AG04450 (cell line): ENCODE measurements around the gene SBSN. TPM values are rescaled to one million over a fixed set of nuclear protein-coding genes. Genes with fewer than 3 reads are reported as not detected.

ENCODE experiments used
- CTCF ChIA-PET: fragments of 300-600, 350-600 bp; formaldehyde crosslinking; extraction: SDS; loops from one replicate; lab custom pipeline; 2022; ENCODE audit warnings: antibody characterized with exemption, inconsistent platforms; lab: Charles Lee
- POLR2A ChIA-PET: fragments of 350-600 bp; formaldehyde crosslinking; extraction: SDS; loops from one replicate; lab custom pipeline; 2021; ENCODE audit warnings: antibody characterized with exemption, inconsistent platforms; lab: Yijun Ruan, JAX
- DNase-seq: peaks from one replicate; pipeline ENCODE4 v3.0.0-alpha.2; 2011; ENCODE audit warnings: low read depth, low spot score
- H3K27ac ChIP-seq: one replicate; pipeline ENCODE4 v1.5.1; 2012; ENCODE audit warnings: low read depth, low read length, control low read depth
- H3K27me3 ChIP-seq: one replicate; pipeline ENCODE4 v1.6.0; 2012; ENCODE audit warnings: low read length; ENCODE audit not compliant: control insufficient read depth, insufficient read depth
- H3K4me3 ChIP-seq: 2 replicates; pipeline ENCODE4 v1.5.1; 2011; ENCODE audit warnings: mild to moderate bottlenecking, low read depth, low read length, control low read depth
- H3K9me3 ChIP-seq: 2 replicates; pipeline ENCODE4 v1.5.1; 2012; ENCODE audit warnings: low read length; ENCODE audit not compliant: control insufficient read depth, insufficient read depth
- polyA plus RNA-seq: library from polyadenylated mRNA; depleted of rRNA; stranded (reverse); fragments of >200 nt; gene quantifications from 2 replicates; pipeline ENCODE4 v1.2.3, GENCODE V29; 2011
- TF ChIP-seq, protein P1 (sequence below): IDR thresholded peaks from 2 replicates; pipeline ENCODE4 v1.5.1; 2011; ENCODE audit warnings: low read depth, low read length, control low read depth, inconsistent platforms

SBSN gene
- polyA plus RNA-seq, 1 experiment, result 1.8 TPM

GRCh38 chr19:35545855-35546381 is 17.8 kb upstream of the SBSN start:
- Histone ChIP-seq H3K27me3 (no peaks in the 10 kb centered on the region), H3K9me3 (peaks cover 3% of the 10 kb centered on the region; the same call in 1 of the 2 replicates), H3K4me3 (peak overlapping the region; percentile 88), H3K27ac (peak overlapping the region; percentile 61)
- TF ChIP-seq, protein P1, sequence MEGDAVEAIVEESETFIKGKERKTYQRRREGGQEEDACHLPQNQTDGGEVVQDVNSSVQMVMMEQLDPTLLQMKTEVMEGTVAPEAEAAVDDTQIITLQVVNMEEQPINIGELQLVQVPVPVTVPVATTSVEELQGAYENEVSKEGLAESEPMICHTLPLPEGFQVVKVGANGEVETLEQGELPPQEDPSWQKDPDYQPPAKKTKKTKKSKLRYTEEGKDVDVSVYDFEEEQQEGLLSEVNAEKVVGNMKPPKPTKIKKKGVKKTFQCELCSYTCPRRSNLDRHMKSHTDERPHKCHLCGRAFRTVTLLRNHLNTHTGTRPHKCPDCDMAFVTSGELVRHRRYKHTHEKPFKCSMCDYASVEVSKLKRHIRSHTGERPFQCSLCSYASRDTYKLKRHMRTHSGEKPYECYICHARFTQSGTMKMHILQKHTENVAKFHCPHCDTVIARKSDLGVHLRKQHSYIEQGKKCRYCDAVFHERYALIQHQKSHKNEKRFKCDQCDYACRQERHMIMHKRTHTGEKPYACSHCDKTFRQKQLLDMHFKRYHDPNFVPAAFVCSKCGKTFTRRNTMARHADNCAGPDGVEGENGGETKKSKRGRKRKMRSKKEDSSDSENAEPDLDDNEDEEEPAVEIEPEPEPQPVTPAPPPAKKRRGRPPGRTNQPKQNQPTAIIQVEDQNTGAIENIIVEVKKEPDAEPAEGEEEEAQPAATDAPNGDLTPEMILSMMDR, result no peak
- no peak for DNase-seq
- ChIA-PET POLR2A (no interaction called here), CTCF (interaction anchor here (2.0 kb wide), 1 partner anchor 10 kb away, joined by 4 read pairs; no protein-coding TSS in a partner anchor)

DNA sequence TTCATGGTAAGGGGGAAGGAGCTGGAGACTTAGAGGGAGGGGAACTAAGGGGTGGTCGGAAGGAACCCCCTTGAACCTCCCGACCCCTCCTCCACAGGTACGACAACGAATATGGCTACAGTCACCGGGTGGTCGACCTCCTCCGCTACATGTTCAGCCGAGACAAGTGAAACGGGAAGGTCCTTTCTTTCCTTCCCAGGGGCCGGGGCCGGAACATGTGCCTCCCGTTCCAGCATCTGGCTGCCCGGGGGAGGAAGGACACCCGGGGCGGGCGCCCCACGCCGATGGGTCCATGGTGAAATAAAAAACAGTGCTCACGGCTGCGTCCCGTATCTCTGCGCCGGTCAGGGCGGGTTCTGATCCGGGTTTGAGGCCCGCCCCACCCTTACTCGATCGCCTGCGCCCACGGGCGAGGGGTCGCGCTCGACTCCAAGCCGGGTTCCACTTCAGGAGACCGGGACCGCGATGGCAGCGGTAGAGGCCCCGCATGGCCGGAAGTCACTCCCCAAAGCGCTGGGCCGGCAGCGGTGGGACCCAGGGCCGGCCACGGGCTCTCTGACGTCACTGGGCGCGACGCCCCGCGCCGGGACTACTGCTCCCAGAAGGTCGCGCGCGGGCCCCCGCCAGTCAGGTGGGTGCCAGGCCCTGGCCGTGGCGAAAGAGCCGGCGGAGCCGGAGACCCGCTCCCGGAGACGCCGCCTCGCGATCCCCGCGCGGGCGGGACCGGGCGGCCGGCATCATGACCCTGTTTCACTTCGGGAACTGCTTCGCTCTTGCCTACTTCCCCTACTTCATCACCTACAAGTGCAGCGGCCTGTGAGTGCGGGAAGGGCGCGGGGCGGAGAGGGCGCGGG is 17.1 kb upstream of the SBSN start, which contains the start of gene TMEM147:
Gene TMEM147 (plus strand): TSS at position 626 of the 854 bp plus-strand sequence. CDS start 114 bp downstream, at position 740.
- H3K4me3 ChIP-seq, result peak within 1 kb of the TSS; percentile 88
- TF ChIP-seq, protein P1, result no peak
- peak within 1 kb of the TSS; percentile 68 for H3K27ac ChIP-seq
- no peaks in the 10 kb centered on the region for H3K27me3 ChIP-seq
- DNase-seq, result peak; percentile 20
- POLR2A ChIA-PET, result interaction anchor here (0.6 kb wide), 1 partner anchor 77 kb away, joined by 3 read pairs; no protein-coding TSS in a partner anchor
- CTCF ChIA-PET, result interaction anchor here (1.9 kb wide), 1 partner anchor 35 kb away, joined by 10 read pairs; no protein-coding TSS in a partner anchor
- H3K9me3 ChIP-seq, result peaks cover 3% of the 10 kb centered on the region; the same call in 1 of the 2 replicates

GRCh38 chr19:35544110-35544802 is 16.1 kb upstream of the SBSN start:
- Histone ChIP-seq H3K27ac (no peak overlapping the region), H3K9me3 (peaks cover 3% of the 10 kb centered on the region; the same call in 1 of the 2 replicates), H3K27me3 (no peaks in the 10 kb centered on the region), H3K4me3 (peak overlapping the region; percentile 88)
- CTCF ChIA-PET, result interaction anchor here (1.9 kb wide), 1 partner anchor 34 kb away, joined by 10 read pairs; no protein-coding TSS in a partner anchor
- POLR2A ChIA-PET, result no interaction called here
- no peak for DNase-seq
- TF ChIP-seq, protein P1, result no peak

GRCh38 chr19:35543280-35544109 is 15.4 kb upstream of the SBSN start:
- no peaks in the 10 kb centered on the region for H3K27me3 ChIP-seq
- H3K9me3 ChIP-seq, result peaks cover 3% of the 10 kb centered on the region; the same call in 1 of the 2 replicates
- TF ChIP-seq, protein P1, result no peak
- ChIA-PET CTCF (interaction anchor here (1.9 kb wide), 1 partner anchor 33 kb away, joined by 10 read pairs; no protein-coding TSS in a partner anchor), POLR2A (no interaction called here)
- no peak for DNase-seq
- no peak overlapping the region for H3K27ac ChIP-seq
- no peak overlapping the region for H3K4me3 ChIP-seq
